ENCODE data around the gene BPTF.
A peak's percentile ranks its signal among the peaks of the same experiment; 100 is the strongest.
"Not testable (repeated sequence)": the region's sequence is repeated elsewhere in the genome, so short reads cannot be mapped to it uniquely, and the experiment has no call there.

The BPTF gene

GRCh38 chr17:67884741-67885140 is 59.4 kb downstream of the BPTF start:
- no peak for DNase-seq

GRCh38 chr17:67891481-67892119 is 66.3 kb downstream of the BPTF start:
- no peak for DNase-seq

- DNase-seq: no peak
Observed at GRCh38 chr17:67902511-67903231, 77.4 kb downstream of the BPTF start.

GRCh38 chr17:67905298-67905697 is 80.0 kb downstream of the BPTF start:
- not testable (repeated sequence) for DNase-seq

GRCh38 chr17:67910117-67910803 is 85.0 kb downstream of the BPTF start:
- not testable (repeated sequence) for DNase-seq

- DNase-seq: no peak
Observed at GRCh38 chr17:67911059-67911782, 85.9 kb downstream of the BPTF start.

- no peak for DNase-seq
Observed at GRCh38 chr17:67912088-67912487, 86.8 kb downstream of the BPTF start.

GRCh38 chr17:67912656-67913055 is 87.4 kb downstream of the BPTF start:
- no peak for DNase-seq

GRCh38 chr17:67920212-67920611 is 94.9 kb downstream of the BPTF start:
- DNase-seq: no peak

- DNase-seq: no peak
Observed at GRCh38 chr17:67922503-67922902, 97.2 kb downstream of the BPTF start.

- DNase-seq: not testable (repeated sequence)
Observed at GRCh38 chr17:67928842-67929241, 103.5 kb downstream of the BPTF start.

- no peak for DNase-seq
Observed at GRCh38 chr17:67931227-67931626, 105.9 kb downstream of the BPTF start.

- peak; percentile 7 for DNase-seq
Observed at GRCh38 chr17:67942810-67943209, 117.5 kb downstream of the BPTF start.

GRCh38 chr17:67944035-67944434 is 118.7 kb downstream of the BPTF start:
- DNase-seq: no peak

- DNase-seq: no peak
Observed at GRCh38 chr17:67946513-67946912, 121.2 kb downstream of the BPTF start.

GRCh38 chr17:67947325-67947813 is 122.1 kb downstream of the BPTF start:
- DNase-seq: no peak

GRCh38 chr17:67950945-67951344 is 125.6 kb downstream of the BPTF start:
- no peak for DNase-seq

- DNase-seq: no peak
Observed at GRCh38 chr17:67959510-67959909, 134.2 kb downstream of the BPTF start.

GRCh38 chr17:67960276-67960675 is 135.0 kb downstream of the BPTF start:
- not testable (repeated sequence) for DNase-seq

GRCh38 chr17:67962156-67962555 is 136.9 kb downstream of the BPTF start:
- DNase-seq: not testable (repeated sequence)

- DNase-seq: peak; percentile 81
Observed at GRCh38 chr17:67963145-67963572, 137.9 kb downstream of the BPTF start.

GRCh38 chr17:67970783-67971182 is 145.5 kb downstream of the BPTF start:
- DNase-seq: no peak

- no peak for DNase-seq
Observed at GRCh38 chr17:67974185-67974584, 148.9 kb downstream of the BPTF start.

All from CD4-positive, alpha-beta T cell treated with Interleukin-10 for 1 hour (primary cell).